SU-DHL-6 (cell line): ENCODE measurements around the gene UCHL3.

Source experiments
- CTCF ChIP-seq: fragments of 200-600 bp; sonication (generic); IDR thresholded peaks from one replicate; pipeline ENCODE4 v1.5.1; 2017; ENCODE audit warnings: antibody characterized with exemption, mild to moderate bottlenecking, low read length, moderate library complexity; ENCODE audit not compliant: insufficient read depth, poor library complexity, severe bottlenecking
- EZH2phosphoT487 ChIP-seq: fragments of 200-600 bp; sonication (generic), shearing (Covaris generic); conservative IDR thresholded peaks from 2 replicates; pipeline ENCODE4 v1.6.1; 2018; ENCODE audit warnings: mild to moderate bottlenecking, antibody characterized with exemption, low read length, moderate library complexity, mixed read lengths

DNA sequence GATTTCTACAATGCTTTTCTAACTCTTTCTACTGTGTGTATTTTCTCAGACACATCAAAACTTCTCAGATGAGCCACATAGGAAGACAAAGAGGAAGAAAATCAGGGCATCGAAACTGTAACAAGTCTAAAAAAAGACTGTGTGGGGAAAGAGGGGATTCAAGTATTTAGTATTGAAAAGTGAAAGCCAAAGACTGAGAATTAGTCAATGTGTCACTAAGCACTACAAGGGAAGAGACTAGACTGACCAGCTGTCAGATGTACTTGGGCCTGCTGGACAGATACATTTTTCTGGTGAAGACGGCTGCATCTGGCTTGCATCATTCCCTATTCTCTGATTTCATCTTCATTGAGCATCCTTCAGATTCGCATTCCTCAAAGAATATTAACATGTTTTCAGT lies 37.3 kb upstream of the UCHL3 start:
- no peak for TF ChIP-seq CTCF
- TF ChIP-seq EZH2phosphoT487: no peak
